Measurements from ENCODE around the gene KLRK1.
"Not testable (repeated sequence)": the region's sequence is repeated elsewhere in the genome, so short reads cannot be mapped to it uniquely, and the experiment has no call there.

KLRK1 gene

GRCh38 chr12:10389904-10390303 is at the start of gene KLRK1:
TSS of gene KLRK1 (minus strand) at chr12:10390041. CDS start at chr12:10388810, 1,231 bp downstream.
- no peaks in the 10 kb centered on the region for H3K36me3 ChIP-seq (ENCODE audit: control insufficient read depth, insufficient read depth, low read length)
- no peaks in the 10 kb centered on the region for H3K9me3 ChIP-seq (ENCODE audit: control insufficient read depth, low read length)
- H2AFZ ChIP-seq, result no peak within 1 kb of the TSS
- TF ChIP-seq CTCF (IDR thresholded peaks at IDR 0.05), result no peak
- no peaks in the 10 kb centered on the region for H3K4me1 ChIP-seq
- no peak within 1 kb of the TSS for H3K27ac ChIP-seq
- no peak within 1 kb of the TSS for H3K4me2 ChIP-seq (ENCODE audit: low read length)
- no peak within 1 kb of the TSS for H3K4me3 ChIP-seq (ENCODE audit: low read depth, low read length)
- no peak within 1 kb of the TSS for H3K9ac ChIP-seq
- no peaks in the 10 kb centered on the region for H3K27me3 ChIP-seq (ENCODE audit: control insufficient read depth, insufficient read depth, low read length)
- no peaks in the 10 kb centered on the region for H3K79me2 ChIP-seq

GRCh38 chr12:10437601-10438000 is 47.8 kb upstream of the KLRK1 start:
- not testable (repeated sequence) for H3K79me2 ChIP-seq; H3K36me3 ChIP-seq (ENCODE audit: control insufficient read depth, insufficient read depth, low read length); H3K9ac ChIP-seq; H3K4me2 ChIP-seq (ENCODE audit: low read length); H3K9me3 ChIP-seq (ENCODE audit: control insufficient read depth, low read length); H2AFZ ChIP-seq; H3K27ac ChIP-seq; H3K4me1 ChIP-seq; H3K27me3 ChIP-seq (ENCODE audit: control insufficient read depth, insufficient read depth, low read length); H3K4me3 ChIP-seq (ENCODE audit: low read depth, low read length)

- H2AFZ ChIP-seq; H3K4me3 ChIP-seq (ENCODE audit: low read depth, low read length); H3K9ac ChIP-seq; H3K27me3 ChIP-seq (ENCODE audit: control insufficient read depth, insufficient read depth, low read length); H3K27ac ChIP-seq; H3K36me3 ChIP-seq (ENCODE audit: control insufficient read depth, insufficient read depth, low read length); H3K4me1 ChIP-seq; H3K4me2 ChIP-seq (ENCODE audit: low read length); H3K79me2 ChIP-seq; H3K9me3 ChIP-seq (ENCODE audit: control insufficient read depth, low read length): not testable (repeated sequence)
These were observed 46.0 kb upstream of the KLRK1 start, which contains the start of gene KLRC2 for GRCh38 chr12:10435816-10436215. TSS of gene KLRC2 (minus strand) at chr12:10436010. CDS start at chr12:10435986, 24 bp downstream.

GRCh38 chr12:10430623-10431022 is 40.8 kb upstream of the KLRK1 start:
- H3K4me2 ChIP-seq (ENCODE audit: low read length); H3K9ac ChIP-seq; H2AFZ ChIP-seq; H3K27me3 ChIP-seq (ENCODE audit: control insufficient read depth, insufficient read depth, low read length); H3K9me3 ChIP-seq (ENCODE audit: control insufficient read depth, low read length); H3K36me3 ChIP-seq (ENCODE audit: control insufficient read depth, insufficient read depth, low read length); H3K27ac ChIP-seq; H3K79me2 ChIP-seq; H3K4me3 ChIP-seq (ENCODE audit: low read depth, low read length); H3K4me1 ChIP-seq: not testable (repeated sequence)

GRCh38 chr12:10425938-10426337 is 36.1 kb upstream of the KLRK1 start:
- not testable (repeated sequence) for H2AFZ ChIP-seq; H3K9me3 ChIP-seq (ENCODE audit: control insufficient read depth, low read length); H3K79me2 ChIP-seq; H3K9ac ChIP-seq; H3K4me3 ChIP-seq (ENCODE audit: low read depth, low read length); H3K27me3 ChIP-seq (ENCODE audit: control insufficient read depth, insufficient read depth, low read length); H3K4me2 ChIP-seq (ENCODE audit: low read length); H3K36me3 ChIP-seq (ENCODE audit: control insufficient read depth, insufficient read depth, low read length); H3K27ac ChIP-seq; H3K4me1 ChIP-seq

- not testable (repeated sequence) for H3K9ac ChIP-seq; H3K4me3 ChIP-seq (ENCODE audit: low read depth, low read length); H3K27me3 ChIP-seq (ENCODE audit: control insufficient read depth, insufficient read depth, low read length); H3K36me3 ChIP-seq (ENCODE audit: control insufficient read depth, insufficient read depth, low read length); H3K79me2 ChIP-seq; H3K27ac ChIP-seq; H2AFZ ChIP-seq; H3K4me2 ChIP-seq (ENCODE audit: low read length); H3K9me3 ChIP-seq (ENCODE audit: control insufficient read depth, low read length); H3K4me1 ChIP-seq
These were observed 34.5 kb upstream of the KLRK1 start for GRCh38 chr12:10424260-10424899.

- H3K4me2 ChIP-seq (ENCODE audit: low read length); H3K9ac ChIP-seq; H3K9me3 ChIP-seq (ENCODE audit: control insufficient read depth, low read length); H3K27me3 ChIP-seq (ENCODE audit: control insufficient read depth, insufficient read depth, low read length); H3K79me2 ChIP-seq; H3K4me1 ChIP-seq; H3K27ac ChIP-seq; H3K36me3 ChIP-seq (ENCODE audit: control insufficient read depth, insufficient read depth, low read length); H2AFZ ChIP-seq; H3K4me3 ChIP-seq (ENCODE audit: low read depth, low read length): not testable (repeated sequence)
These were observed 32.3 kb upstream of the KLRK1 start for GRCh38 chr12:10422159-10422558.

- not testable (repeated sequence) for H3K27ac ChIP-seq; H3K4me1 ChIP-seq; H3K4me3 ChIP-seq (ENCODE audit: low read depth, low read length)
These were observed 30.5 kb upstream of the KLRK1 start, which contains the start of gene KLRC3 for GRCh38 chr12:10420334-10420733. TSS of gene KLRC3 (minus strand) at chr12:10420595. CDS start at chr12:10420550, 45 bp downstream.

More at GRCh38 chr12:10420334-10420733, 30.5 kb upstream of the KLRK1 start, which contains the start of gene KLRC3:
- not testable (repeated sequence) for H3K4me2 ChIP-seq (ENCODE audit: low read length); H3K36me3 ChIP-seq (ENCODE audit: control insufficient read depth, insufficient read depth, low read length); H3K79me2 ChIP-seq; H2AFZ ChIP-seq; H3K9ac ChIP-seq; H3K27me3 ChIP-seq (ENCODE audit: control insufficient read depth, insufficient read depth, low read length); H3K9me3 ChIP-seq (ENCODE audit: control insufficient read depth, low read length)

Measured in parathyroid adenoma (tissue), 2 donors.